HUES48 (cell line): ENCODE results near the gene ECSIT.
A peak's percentile ranks its signal among the peaks of the same experiment; 100 is the strongest.

ENCODE experiments used
- H3K27ac ChIP-seq: one replicate; pipeline ENCODE4 v1.7.0; 2013; ENCODE audit warnings: low read depth, low read length, inconsistent platforms
- H3K27me3 ChIP-seq: 2 replicates; pipeline ENCODE4 v1.6.1; 2013; ENCODE audit warnings: mild to moderate bottlenecking, low read length; ENCODE audit not compliant: control insufficient read depth, insufficient read depth
- H3K36me3 ChIP-seq: 2 replicates; pipeline ENCODE4 v1.6.1; 2013; ENCODE audit warnings: low read length; ENCODE audit not compliant: control insufficient read depth, insufficient read depth
- H3K4me1 ChIP-seq: 2 replicates; pipeline ENCODE4 v1.6.1; 2013; ENCODE audit warnings: mild to moderate bottlenecking, low read length; ENCODE audit not compliant: control insufficient read depth, insufficient read depth
- H3K4me3 ChIP-seq: 2 replicates; pipeline ENCODE4 v1.5.1; 2013; ENCODE audit warnings: mild to moderate bottlenecking, low read depth, low read length
- H3K9ac ChIP-seq: 2 replicates; pipeline ENCODE4 v1.6.1; 2013; ENCODE audit warnings: mild to moderate bottlenecking, low read depth, low read length, moderate library complexity
- H3K9me3 ChIP-seq: 2 replicates; pipeline ENCODE4 v1.6.1; 2013; ENCODE audit warnings: low read length; ENCODE audit not compliant: control insufficient read depth, insufficient read depth

ECSIT gene

GRCh38 chr19:11563532-11563931 lies 34.6 kb upstream of the ECSIT start:
- no peak overlapping the region for H3K9ac ChIP-seq
- H3K27me3 ChIP-seq: no peaks in the 10 kb centered on the region
- H3K9me3 ChIP-seq: no peaks in the 10 kb centered on the region
- H3K4me1 ChIP-seq: no peaks in the 10 kb centered on the region
- no peaks in the 10 kb centered on the region for H3K36me3 ChIP-seq
- H3K27ac ChIP-seq: no peak overlapping the region
- H3K4me3 ChIP-seq: no peak overlapping the region

DNA sequence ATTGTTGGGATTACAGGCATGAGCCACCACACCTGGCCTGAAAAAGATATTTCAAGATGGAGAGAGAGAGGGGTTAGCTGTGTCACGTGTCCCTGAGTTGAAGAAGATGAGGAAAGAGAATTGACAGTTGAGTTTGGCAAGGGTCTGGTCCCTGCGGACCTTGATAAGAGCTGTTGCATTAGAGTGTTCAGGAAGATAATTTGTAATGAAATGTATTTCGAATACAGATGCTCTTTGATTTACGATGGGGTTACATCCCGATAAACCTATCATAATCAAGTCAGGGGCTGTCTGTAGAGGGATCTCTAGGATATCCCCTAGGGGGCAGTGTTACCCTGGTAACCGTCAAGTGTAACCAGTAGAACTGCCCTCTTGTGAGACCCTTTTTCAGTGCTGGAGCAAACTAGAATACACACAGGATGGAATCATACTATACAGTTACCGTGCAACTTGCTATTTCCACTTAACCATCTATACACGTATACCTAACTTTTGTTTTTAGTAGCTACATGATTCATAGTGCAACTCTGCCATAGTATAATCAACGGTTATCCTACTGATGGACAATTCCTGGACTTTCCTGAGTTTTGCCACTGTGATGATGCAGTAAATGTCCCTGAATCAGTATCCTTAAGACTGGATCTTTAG lies 31.6 kb upstream of the ECSIT start:
- Histone ChIP-seq H3K27ac (no peak overlapping the region), H3K9ac (no peak overlapping the region), H3K4me3 (no peak overlapping the region), H3K36me3 (peaks cover 4% of the 10 kb centered on the region; the same call in 1 of the 2 replicates), H3K9me3 (no peaks in the 10 kb centered on the region), H3K27me3 (no peaks in the 10 kb centered on the region), H3K4me1 (no peaks in the 10 kb centered on the region)

DNA sequence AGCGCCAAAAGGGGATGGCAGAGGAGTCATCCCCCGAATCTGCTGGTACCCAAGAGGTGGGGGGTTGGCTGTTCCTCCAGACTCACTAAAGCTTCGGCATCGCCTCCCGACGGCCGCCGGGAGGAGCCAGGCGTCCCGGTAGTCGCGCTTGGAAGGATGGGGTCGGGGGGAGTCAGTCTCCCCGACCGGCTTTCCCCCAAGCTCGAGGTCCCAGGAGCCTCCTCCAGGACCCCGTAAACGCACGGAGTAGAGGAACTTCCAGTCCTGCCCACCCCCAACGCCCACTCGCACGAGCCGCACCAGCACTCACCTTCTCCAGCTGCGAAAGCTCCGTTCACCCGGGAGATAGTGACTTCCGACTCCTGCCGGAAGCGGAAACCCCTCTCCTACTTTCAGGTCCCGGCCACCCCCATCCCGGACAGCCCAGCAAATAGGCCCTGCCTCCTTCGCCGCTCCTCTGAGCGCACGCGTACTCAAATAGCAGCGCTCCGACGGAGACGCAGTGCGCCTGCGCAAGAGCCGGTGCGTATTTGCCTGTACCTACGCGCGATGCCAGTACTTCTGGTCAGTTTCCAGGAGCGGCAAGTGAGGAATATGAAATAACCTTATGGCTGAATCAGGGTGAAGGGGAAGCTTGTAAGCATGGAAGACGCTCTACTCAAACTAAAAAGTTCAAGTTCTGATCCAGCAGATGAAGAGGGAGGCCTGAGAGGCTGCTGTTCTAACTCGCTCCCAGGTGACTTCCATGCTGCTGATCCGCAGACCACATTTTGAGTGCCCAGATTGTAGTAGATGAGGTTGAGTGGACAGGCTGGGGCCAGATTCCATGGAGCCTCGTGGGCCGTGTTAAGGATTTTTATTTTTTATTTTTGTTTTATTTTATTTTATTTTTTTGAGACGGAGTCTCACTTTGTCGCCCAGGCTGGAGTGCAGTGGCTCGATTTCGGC lies 30.2 kb upstream of the ECSIT start, which contains the start of gene ELOF1:
Gene ELOF1, minus strand, starts transcription at position 350 of the 948 bp plus-strand sequence. CDS start 4,883 bp downstream, outside the sequence.
- peaks cover 13% of the 10 kb centered on the region for H3K36me3 ChIP-seq
- H3K27ac ChIP-seq: peak within 1 kb of the TSS; percentile 67
- H3K4me3 ChIP-seq: peak within 1 kb of the TSS; percentile 96
- H3K9ac ChIP-seq: peak within 1 kb of the TSS; percentile 79
- no peaks in the 10 kb centered on the region for H3K4me1 ChIP-seq
- H3K27me3 ChIP-seq: no peaks in the 10 kb centered on the region
- H3K9me3 ChIP-seq: no peaks in the 10 kb centered on the region

DNA sequence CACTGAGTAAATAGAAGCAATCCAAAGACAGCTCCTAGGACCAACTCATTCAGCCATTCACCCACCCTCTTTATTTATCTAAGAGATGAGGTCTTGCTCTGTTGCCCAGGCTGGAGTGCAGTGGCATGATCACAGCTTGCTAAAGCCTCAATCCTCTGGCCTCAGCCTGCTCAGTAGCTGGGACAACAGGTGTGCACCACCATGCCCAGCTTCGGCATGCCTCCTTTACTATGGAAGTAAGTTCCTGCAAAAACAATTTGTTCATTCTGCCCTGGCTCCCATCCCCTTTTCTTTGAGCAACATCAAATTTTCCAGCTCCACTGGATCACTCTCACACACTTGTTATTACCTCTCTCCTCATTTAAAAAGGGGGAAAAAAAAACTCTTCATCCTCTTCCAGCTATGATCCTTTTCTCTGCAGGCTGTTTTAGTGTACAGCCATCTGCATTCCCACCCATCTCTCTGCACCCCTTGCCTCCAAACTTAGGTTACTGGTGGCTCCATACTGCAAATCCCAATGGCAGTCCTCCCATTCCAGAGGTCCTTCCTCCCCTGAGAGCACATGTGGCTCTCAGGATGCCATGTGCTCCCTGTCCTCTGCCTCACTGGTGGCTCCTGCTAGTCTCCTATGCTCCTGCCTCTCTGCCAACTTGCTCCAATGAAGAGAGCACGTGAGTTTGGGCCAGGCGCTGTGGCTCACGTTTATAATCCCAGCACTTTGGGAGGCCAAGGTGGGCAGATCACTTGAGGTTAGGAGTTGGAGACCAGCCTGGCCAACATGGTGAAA lies 27.9 kb upstream of the ECSIT start:
- H3K9ac ChIP-seq: no peak overlapping the region
- no peaks in the 10 kb centered on the region for H3K9me3 ChIP-seq
- no peak overlapping the region for H3K27ac ChIP-seq
- H3K27me3 ChIP-seq: no peaks in the 10 kb centered on the region
- H3K4me3 ChIP-seq: no peak overlapping the region
- H3K4me1 ChIP-seq: no peaks in the 10 kb centered on the region
- peaks cover 32% of the 10 kb centered on the region for H3K36me3 ChIP-seq

GRCh38 chr19:11555246-11555645 lies 26.3 kb upstream of the ECSIT start:
- Histone ChIP-seq H3K4me1 (no peaks in the 10 kb centered on the region), H3K27me3 (no peaks in the 10 kb centered on the region), H3K9ac (no peak overlapping the region), H3K27ac (no peak overlapping the region), H3K4me3 (no peak overlapping the region), H3K9me3 (no peaks in the 10 kb centered on the region), H3K36me3 (peaks cover 32% of the 10 kb centered on the region)

DNA sequence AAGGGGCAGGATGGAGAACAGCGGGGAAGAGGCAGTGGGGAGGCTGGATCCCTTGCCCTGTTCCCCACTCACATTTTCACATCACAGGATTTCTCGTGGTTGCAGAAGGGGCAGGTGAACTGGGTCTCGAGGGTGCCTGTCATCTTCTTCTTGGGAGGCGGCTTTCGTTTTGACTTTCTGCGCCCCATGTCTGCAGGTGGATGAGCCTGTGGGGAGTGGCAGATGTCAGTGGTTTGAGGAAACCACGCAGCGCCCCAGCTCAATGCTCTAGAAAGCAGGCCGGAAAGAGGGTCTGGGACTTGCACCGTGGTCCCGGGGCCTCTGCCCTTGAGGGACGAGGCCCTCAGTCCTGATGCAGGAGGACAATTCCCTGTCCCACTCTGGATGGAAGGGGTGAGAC lies 25.2 kb upstream of the ECSIT start:
- Histone ChIP-seq H3K9ac (no peak overlapping the region), H3K27ac (no peak overlapping the region), H3K4me3 (no peak overlapping the region), H3K9me3 (no peaks in the 10 kb centered on the region), H3K36me3 (peaks cover 38% of the 10 kb centered on the region), H3K4me1 (no peaks in the 10 kb centered on the region), H3K27me3 (no peaks in the 10 kb centered on the region)

DNA sequence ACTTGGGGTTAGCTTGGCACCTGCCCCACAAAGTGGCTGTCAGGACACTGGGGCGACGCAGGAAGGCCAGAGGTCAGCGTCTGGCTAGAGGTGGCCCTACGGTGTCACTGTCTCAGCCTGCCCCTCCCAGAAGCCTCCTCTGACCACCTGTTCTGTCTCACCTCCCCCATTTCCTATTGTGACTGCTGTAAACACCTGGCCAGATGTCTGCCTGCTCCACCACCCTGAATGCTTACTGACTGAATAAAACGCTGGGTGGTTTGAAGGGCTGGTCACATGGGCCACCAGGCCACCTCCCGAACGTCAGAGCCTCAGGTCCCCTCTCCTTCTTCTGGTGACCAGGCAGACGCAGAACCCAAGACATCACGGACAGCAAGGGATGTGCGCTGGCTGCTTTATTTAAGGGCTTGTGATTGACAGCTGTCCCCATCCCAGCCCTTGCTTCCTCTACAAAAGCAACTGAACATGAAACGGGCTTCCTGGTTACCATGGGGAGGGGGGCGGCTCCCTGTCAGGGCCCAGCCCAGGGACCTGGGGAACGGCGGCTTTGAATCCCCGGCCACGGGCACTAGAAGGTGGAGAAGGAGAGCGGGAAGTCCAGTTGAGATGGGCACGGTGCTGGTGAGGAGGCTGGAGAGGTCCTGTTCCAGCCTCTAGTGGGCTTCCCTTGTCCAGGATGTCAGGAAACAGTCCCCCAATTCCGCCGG lies 23.9 kb upstream of the ECSIT start:
- no peak overlapping the region for H3K27ac ChIP-seq

DNA sequence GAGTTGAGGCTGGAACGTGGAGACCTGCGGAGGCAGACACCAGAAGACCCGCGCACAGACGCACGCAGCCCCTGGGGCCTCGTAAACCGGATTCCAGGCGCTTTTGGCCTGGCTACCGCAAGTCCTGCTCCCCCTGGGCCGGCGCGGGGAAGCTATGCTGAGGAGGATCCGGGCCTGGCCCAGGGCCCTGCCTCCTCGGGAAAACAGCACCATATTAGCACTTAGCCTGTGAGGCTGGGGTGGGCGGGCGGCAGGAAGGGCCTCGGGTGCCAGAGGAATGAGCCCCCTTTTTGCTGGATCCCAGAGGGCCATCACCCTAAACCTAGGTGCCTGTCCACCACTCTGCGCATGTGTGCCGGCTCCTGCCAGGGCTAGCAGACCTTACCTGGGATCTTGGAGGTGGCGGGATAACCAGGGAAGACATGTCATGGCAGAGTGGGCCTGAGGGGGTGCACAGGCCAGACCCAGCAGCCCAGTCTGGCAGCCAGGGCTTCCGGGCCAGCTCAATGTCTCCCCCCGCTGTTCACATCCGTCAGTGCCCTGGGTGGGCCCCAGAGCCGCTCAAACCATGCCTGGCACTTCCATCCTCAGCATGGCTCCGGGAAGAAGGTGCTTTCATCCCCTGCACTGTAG lies 22.8 kb upstream of the ECSIT start:
- Histone ChIP-seq H3K4me1 (no peaks in the 10 kb centered on the region), H3K9ac (no peak overlapping the region), H3K9me3 (no peaks in the 10 kb centered on the region), H3K4me3 (no peak overlapping the region), H3K36me3 (peaks cover 42% of the 10 kb centered on the region), H3K27ac (no peak overlapping the region), H3K27me3 (no peaks in the 10 kb centered on the region)

More for the DNA sequence above, 23.9 kb upstream of the ECSIT start:
- Histone ChIP-seq H3K27me3 (no peaks in the 10 kb centered on the region), H3K9me3 (no peaks in the 10 kb centered on the region), H3K9ac (no peak overlapping the region), H3K4me3 (no peak overlapping the region), H3K4me1 (no peaks in the 10 kb centered on the region), H3K36me3 (peaks cover 41% of the 10 kb centered on the region)

DNA sequence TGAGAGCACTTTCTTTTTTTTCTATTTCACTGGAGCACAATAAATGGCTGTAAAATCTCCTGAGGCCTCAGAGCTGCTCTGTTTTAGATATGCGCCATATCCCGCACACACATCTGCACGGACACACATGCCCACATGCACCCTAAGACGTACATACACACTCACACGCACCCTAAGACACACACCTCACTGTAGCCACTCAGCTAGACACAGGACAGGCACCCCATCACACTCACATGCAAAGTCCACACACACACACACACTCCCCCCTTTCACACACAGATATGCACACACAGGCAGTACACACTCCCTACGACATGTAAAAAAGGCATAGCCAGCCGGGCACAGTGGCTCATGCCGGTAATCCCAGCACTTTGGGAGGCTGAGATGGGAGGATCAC lies 21.3 kb upstream of the ECSIT start:
- no peak overlapping the region for H3K27ac ChIP-seq
- H3K9me3 ChIP-seq: no peaks in the 10 kb centered on the region
- no peaks in the 10 kb centered on the region for H3K4me1 ChIP-seq
- peaks cover 36% of the 10 kb centered on the region for H3K36me3 ChIP-seq
- no peak overlapping the region for H3K9ac ChIP-seq
- H3K27me3 ChIP-seq: no peaks in the 10 kb centered on the region
- no peak overlapping the region for H3K4me3 ChIP-seq

GRCh38 chr19:11549386-11549953 lies 20.5 kb upstream of the ECSIT start:
- Histone ChIP-seq H3K36me3 (peaks cover 33% of the 10 kb centered on the region), H3K4me1 (no peaks in the 10 kb centered on the region), H3K27me3 (no peaks in the 10 kb centered on the region), H3K27ac (no peak overlapping the region), H3K9ac (no peak overlapping the region), H3K4me3 (no peak overlapping the region), H3K9me3 (no peaks in the 10 kb centered on the region)
